ENCODE data around the gene NFATC1.

Gene NFATC1

GRCh38 chr18:79445696-79446561 lies 50.2 kb downstream of the NFATC1 start:
- ATAC-seq (ENCODE audit: insufficient read depth, low read depth) (no peak), DNase-seq (no peak)
- Histone ChIP-seq H3K4me2 (ENCODE audit: insufficient read depth, low read length) (no peak overlapping the region), H3K27ac (ENCODE audit: low read length) (no peak overlapping the region), H3K9ac (ENCODE audit: low read depth, low read length) (no peak overlapping the region), H3K4me3 (ENCODE audit: low read depth in 1 of 2, low read length in 2 of 2) (no peak overlapping the region), H3K27me3 (ENCODE audit: insufficient read depth, low read length, poor library complexity) (no peaks in the 10 kb centered on the region), H3K79me2 (ENCODE audit: insufficient read depth, low read length) (no peaks in the 10 kb centered on the region), H3K4me1 (ENCODE audit: insufficient read depth, low read length) (0 out of 2 replicates have a peak, but pooled peaks cover 8% of the 10 kb centered on the region), H3K36me3 (ENCODE audit: insufficient read depth, low read length) (peaks cover 8% of the 10 kb centered on the region), H4K20me1 (ENCODE audit: insufficient read depth, low read length) (peaks cover 41% of the 10 kb centered on the region), H2AFZ (ENCODE audit: low read depth, low read length) (no peak overlapping the region), H3K9me3 (ENCODE audit: insufficient read depth, low read length, severe bottlenecking) (no peaks in the 10 kb centered on the region)
- TF ChIP-seq CTCF (IDR thresholded peaks at IDR 0.05; ENCODE audit: borderline replicate concordance, extremely low read depth, low read length, poor library complexity, severe bottlenecking), result no peak
- TF ChIP-seq EZH2 (IDR thresholded peaks at IDR 0.05; ENCODE audit: borderline replicate concordance, low read depth, low read length, severe bottlenecking), result no peak

DNA sequence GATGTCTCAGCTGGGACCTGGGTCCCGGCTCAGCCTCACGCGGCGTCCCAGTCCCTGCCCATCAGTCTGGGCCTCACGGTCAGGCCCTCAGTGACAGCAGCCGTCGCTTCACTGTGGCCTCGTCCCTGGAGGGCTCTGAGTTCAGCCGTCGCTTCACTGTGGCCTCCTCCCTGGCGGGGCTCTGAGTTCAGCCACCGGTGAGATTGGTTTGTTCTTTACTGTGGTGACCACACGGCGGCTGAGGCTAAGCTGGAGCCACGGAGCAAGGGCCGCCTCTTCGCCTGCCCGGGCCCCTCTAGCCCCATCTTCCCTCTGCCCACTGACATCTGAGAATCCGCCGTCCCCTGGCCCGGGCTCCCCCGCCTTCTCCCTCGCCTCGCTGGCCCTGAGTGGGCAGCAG lies 51.2 kb downstream of the NFATC1 start:
- ATAC-seq (ENCODE audit: insufficient read depth, low read depth), result no peak
- no peak for DNase-seq
- H3K36me3 ChIP-seq (ENCODE audit: insufficient read depth, low read length), result peaks cover 18% of the 10 kb centered on the region
- no peaks in the 10 kb centered on the region for H3K27me3 ChIP-seq (ENCODE audit: insufficient read depth, low read length, poor library complexity)
- H3K4me2 ChIP-seq (ENCODE audit: insufficient read depth, low read length), result no peak overlapping the region
- H3K4me1 ChIP-seq (ENCODE audit: insufficient read depth, low read length), result 0 out of 2 replicates have a peak, but pooled peaks cover 8% of the 10 kb centered on the region
- no peak overlapping the region for H2AFZ ChIP-seq (ENCODE audit: low read depth, low read length)
- H3K9ac ChIP-seq (ENCODE audit: low read depth, low read length), result no peak overlapping the region
- no peak for TF ChIP-seq CTCF (IDR thresholded peaks at IDR 0.05; ENCODE audit: borderline replicate concordance, extremely low read depth, low read length, poor library complexity, severe bottlenecking)
- no peak for TF ChIP-seq EZH2 (IDR thresholded peaks at IDR 0.05; ENCODE audit: borderline replicate concordance, low read depth, low read length, severe bottlenecking)
- H3K27ac ChIP-seq (ENCODE audit: low read length), result no peak overlapping the region
- H4K20me1 ChIP-seq (ENCODE audit: insufficient read depth, low read length), result peaks cover 39% of the 10 kb centered on the region
- no peaks in the 10 kb centered on the region for H3K9me3 ChIP-seq (ENCODE audit: insufficient read depth, low read length, severe bottlenecking)
- no peak overlapping the region for H3K4me3 ChIP-seq (ENCODE audit: low read depth in 1 of 2, low read length in 2 of 2)
- no peaks in the 10 kb centered on the region for H3K79me2 ChIP-seq (ENCODE audit: insufficient read depth, low read length)

GRCh38 chr18:79447703-79448367 lies 52.1 kb downstream of the NFATC1 start:
- no peaks in the 10 kb centered on the region for H3K79me2 ChIP-seq (ENCODE audit: insufficient read depth, low read length)
- H3K4me3 ChIP-seq (ENCODE audit: low read depth in 1 of 2, low read length in 2 of 2), result no peak overlapping the region
- H3K4me1 ChIP-seq (ENCODE audit: insufficient read depth, low read length), result 0 out of 2 replicates have a peak, but pooled peaks cover 4% of the 10 kb centered on the region
- H4K20me1 ChIP-seq (ENCODE audit: insufficient read depth, low read length), result peaks cover 39% of the 10 kb centered on the region
- no peak overlapping the region for H3K27ac ChIP-seq (ENCODE audit: low read length)
- H3K9ac ChIP-seq (ENCODE audit: low read depth, low read length), result no peak overlapping the region
- H3K27me3 ChIP-seq (ENCODE audit: insufficient read depth, low read length, poor library complexity), result no peaks in the 10 kb centered on the region
- H2AFZ ChIP-seq (ENCODE audit: low read depth, low read length), result no peak overlapping the region
- no peak for ATAC-seq (ENCODE audit: insufficient read depth, low read depth)
- DNase-seq, result no peak
- H3K36me3 ChIP-seq (ENCODE audit: insufficient read depth, low read length), result peaks cover 21% of the 10 kb centered on the region
- no peak for TF ChIP-seq EZH2 (IDR thresholded peaks at IDR 0.05; ENCODE audit: borderline replicate concordance, low read depth, low read length, severe bottlenecking)
- TF ChIP-seq CTCF (IDR thresholded peaks at IDR 0.05; ENCODE audit: borderline replicate concordance, extremely low read depth, low read length, poor library complexity, severe bottlenecking), result no peak
- H3K9me3 ChIP-seq (ENCODE audit: insufficient read depth, low read length, severe bottlenecking), result no peaks in the 10 kb centered on the region
- H3K4me2 ChIP-seq (ENCODE audit: insufficient read depth, low read length), result no peak overlapping the region

All from DND-41 (cell line).